Measurements from ENCODE around the gene CCDC171. TPM values are rescaled to one million over a fixed set of nuclear protein-coding genes. Genes with fewer than 3 reads are reported as not detected.

Gene CCDC171
- total and polyA plus RNA-seq, 2 experiments from 2014 or later, result 4.4 to 5.1 TPM

GRCh38 chr9:15711931-15712330 lies 159.1 kb downstream of the CCDC171 start:
- H3F3A ChIP-seq (replicated peaks; ENCODE audit: low read depth), result no peaks in the 10 kb centered on the region
- H3K9me2 ChIP-seq (ENCODE audit: insufficient read depth), result no peaks in the 10 kb centered on the region; the same call in 1 of the 2 replicates
- no peak overlapping the region for H3K27ac ChIP-seq (ENCODE audit: low read depth)
- ATAC-seq, result no peak
- H3K36me3 ChIP-seq (ENCODE audit: insufficient read depth), result no peaks in the 10 kb centered on the region
- TF ChIP-seq CTCF (conservative IDR thresholded peaks at IDR 0.05; ENCODE audit: low read depth in 2 of 2) (no peak), POLR2AphosphoS5 (IDR thresholded peaks at IDR 0.05; ENCODE audit: low read depth) (no peak), STAT1 (IDR thresholded peaks at IDR 0.05; ENCODE audit: unreplicated experiment) (no peak), REST (IDR thresholded peaks at IDR 0.05; ENCODE audit: unreplicated experiment) (no peak), ZNF462 (CRISPR knock-in tag; IDR thresholded peaks at IDR 0.05) (no peak), NANOG (IDR thresholded peaks at IDR 0.05; ENCODE audit: borderline replicate concordance) (no peak), JUNB (IDR thresholded peaks at IDR 0.05; ENCODE audit: unreplicated experiment) (no peak), EZH2 (IDR thresholded peaks at IDR 0.05; ENCODE audit: low read depth, unreplicated experiment) (no peak), ZNF331 (CRISPR knock-in tag; IDR thresholded peaks at IDR 0.05; ENCODE audit: low read depth) (no peak), EZH2phosphoT487 (IDR thresholded peaks at IDR 0.05; ENCODE audit: unreplicated experiment) (no peak), CREB1 (CRISPR knock-in tag; IDR thresholded peaks at IDR 0.05; ENCODE audit: low read depth) (no peak), ZNF114 (CRISPR knock-in tag; IDR thresholded peaks at IDR 0.05) (no peak)
- TF ChIP-seq, protein P1, sequence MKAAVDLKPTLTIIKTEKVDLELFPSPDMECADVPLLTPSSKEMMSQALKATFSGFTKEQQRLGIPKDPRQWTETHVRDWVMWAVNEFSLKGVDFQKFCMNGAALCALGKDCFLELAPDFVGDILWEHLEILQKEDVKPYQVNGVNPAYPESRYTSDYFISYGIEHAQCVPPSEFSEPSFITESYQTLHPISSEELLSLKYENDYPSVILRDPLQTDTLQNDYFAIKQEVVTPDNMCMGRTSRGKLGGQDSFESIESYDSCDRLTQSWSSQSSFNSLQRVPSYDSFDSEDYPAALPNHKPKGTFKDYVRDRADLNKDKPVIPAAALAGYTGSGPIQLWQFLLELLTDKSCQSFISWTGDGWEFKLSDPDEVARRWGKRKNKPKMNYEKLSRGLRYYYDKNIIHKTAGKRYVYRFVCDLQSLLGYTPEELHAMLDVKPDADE (IDR thresholded peaks at IDR 0.05), result no peak
- no peaks in the 10 kb centered on the region for H3K36me3 Mint-ChIP-seq (ENCODE audit: low read depth)
- no peak overlapping the region for H2AFZ ChIP-seq
- H4K20me1 ChIP-seq (replicated peaks; ENCODE audit: insufficient read depth), result no peaks in the 10 kb centered on the region
- no peaks in the 10 kb centered on the region for H3K4me1 Mint-ChIP-seq
- no peak overlapping the region for H3K4me2 ChIP-seq
- no peaks in the 10 kb centered on the region for H3K27me3 ChIP-seq (ENCODE audit: insufficient read depth)
- no peaks in the 10 kb centered on the region for H3K27me3 Mint-ChIP-seq (ENCODE audit: insufficient read depth, low read depth, poor library complexity)
- no peak overlapping the region for H3K27ac Mint-ChIP-seq
- H3K4me1 ChIP-seq (ENCODE audit: insufficient read depth), result no peaks in the 10 kb centered on the region
- H3K79me2 ChIP-seq (replicated peaks; ENCODE audit: insufficient read depth), result no peaks in the 10 kb centered on the region
- H3K4me3 ChIP-seq, result no peak overlapping the region
- H3K9me3 Mint-ChIP-seq, result no peaks in the 10 kb centered on the region
- no peak for DNase-seq (ENCODE audit: low spot score)
- no peak overlapping the region for H3K4me3 Mint-ChIP-seq

Data from GM23338 (cell line).